HG03045 (cell line): Measurements from ENCODE around the gene ASIC3.
"Not testable (repeated sequence)": the region's sequence is repeated elsewhere in the genome, so short reads cannot be mapped to it uniquely, and the experiment has no call there.

Experiments
- ATAC-seq: cut with Tn5 transposase; IDR thresholded peaks from one replicate; pipeline ENCODE4 v1.9.1; 2021; ENCODE audit warnings: mild to moderate bottlenecking, moderate library complexity; ENCODE audit not compliant: unreplicated experiment

Gene ASIC3

DNA sequence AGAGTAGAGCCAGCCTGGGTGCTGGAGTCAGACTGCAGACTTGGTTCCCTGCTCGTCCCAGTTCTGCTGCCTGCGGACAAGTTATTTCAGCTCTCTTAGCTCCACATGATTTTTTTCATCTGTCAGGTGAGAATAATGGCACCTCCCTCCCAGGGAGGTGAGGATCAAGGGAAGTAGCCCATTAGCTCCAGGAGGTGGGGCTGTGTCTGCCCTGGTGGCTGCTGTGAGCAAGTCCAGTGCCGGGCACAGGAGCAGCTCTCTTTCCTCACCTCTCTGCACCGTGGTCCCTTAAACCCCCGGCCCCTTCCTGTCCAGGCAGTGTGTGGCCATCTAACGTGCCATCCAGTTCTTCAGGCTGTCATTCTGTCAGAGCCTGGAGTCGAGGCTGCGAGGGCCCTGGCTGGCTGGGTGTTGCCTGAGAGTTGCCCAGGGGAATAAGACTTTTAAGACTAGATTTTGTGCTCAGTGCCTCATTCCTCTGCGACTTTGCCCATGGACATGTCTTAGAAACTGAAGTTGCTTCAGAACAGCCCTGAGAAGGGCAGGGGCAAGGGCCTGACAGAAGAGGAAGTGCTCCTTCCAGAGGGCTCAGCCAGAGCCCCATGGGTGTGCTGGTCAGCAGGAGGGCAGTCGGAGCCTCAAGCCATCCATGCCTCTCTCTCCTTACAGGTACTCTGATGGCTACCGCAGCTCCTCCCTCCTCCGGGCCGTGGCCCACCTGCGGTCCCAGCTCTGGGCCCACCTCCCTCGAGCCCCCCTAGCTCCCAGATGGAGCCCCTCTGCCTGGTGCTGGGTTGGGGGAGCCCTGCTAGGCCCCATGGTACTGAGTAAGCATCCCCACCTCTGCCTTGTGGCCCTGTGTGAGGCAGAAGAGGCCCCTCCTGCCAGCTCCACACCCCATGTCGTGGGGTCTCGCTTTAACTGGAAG lies 15.1 kb upstream of the ASIC3 start:
- ATAC-seq: no peak

GRCh38 chr7:151033864-151034249 lies 14.5 kb upstream of the ASIC3 start:
- ATAC-seq: no peak

DNA sequence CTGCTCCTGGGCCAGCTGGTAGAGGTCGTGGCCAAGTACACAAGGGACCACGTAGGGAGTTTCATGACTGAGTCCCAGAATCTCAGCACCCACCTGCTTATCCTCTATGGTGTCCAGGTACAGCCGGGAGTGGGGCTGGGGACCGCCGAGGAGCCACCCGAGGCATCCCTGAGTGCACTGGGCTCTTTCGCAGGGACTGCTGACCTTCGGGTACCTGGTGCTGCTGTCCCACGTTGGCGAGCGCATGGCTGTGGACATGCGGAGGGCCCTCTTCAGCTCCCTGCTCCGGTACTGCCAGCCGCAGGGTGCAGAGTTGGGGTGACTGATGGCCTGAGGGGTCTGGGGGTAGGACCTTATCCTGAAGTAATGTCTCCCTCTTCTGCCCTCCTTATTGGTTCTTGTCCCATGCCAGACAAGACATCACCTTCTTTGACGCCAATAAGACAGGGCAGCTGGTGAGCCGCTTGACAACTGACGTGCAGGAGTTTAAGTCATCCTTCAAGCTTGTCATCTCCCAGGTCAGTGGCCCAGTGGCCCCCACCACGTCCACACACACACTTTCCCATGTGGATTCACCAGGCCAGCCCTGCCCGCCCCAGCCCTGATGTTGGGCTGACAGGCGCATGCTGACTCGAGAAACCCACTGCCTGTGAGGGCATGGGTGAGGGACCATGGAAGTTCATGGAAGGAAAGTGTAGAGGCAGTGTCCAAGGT lies 13.9 kb upstream of the ASIC3 start:
- ATAC-seq: no peak

GRCh38 chr7:151035026-151035717 lies 13.2 kb upstream of the ASIC3 start:
- no peak for ATAC-seq

DNA sequence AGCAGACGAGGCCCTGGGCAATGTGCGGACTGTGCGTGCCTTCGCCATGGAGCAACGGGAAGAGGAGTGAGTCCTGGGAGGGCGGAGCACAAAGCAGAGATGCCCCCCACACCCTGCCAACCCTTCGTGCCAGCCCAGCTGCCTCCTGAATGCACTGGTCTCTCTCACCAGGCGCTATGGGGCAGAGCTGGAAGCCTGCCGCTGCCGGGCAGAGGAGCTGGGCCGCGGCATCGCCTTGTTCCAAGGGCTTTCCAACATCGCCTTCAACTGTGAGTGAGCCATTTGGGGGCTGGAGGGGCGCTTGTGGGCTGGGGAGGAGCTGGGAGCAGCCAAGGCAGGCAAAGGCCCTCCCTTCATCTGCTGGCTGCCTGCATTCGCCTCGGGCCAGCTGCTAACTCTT lies 12.4 kb upstream of the ASIC3 start:
- ATAC-seq: no peak

DNA sequence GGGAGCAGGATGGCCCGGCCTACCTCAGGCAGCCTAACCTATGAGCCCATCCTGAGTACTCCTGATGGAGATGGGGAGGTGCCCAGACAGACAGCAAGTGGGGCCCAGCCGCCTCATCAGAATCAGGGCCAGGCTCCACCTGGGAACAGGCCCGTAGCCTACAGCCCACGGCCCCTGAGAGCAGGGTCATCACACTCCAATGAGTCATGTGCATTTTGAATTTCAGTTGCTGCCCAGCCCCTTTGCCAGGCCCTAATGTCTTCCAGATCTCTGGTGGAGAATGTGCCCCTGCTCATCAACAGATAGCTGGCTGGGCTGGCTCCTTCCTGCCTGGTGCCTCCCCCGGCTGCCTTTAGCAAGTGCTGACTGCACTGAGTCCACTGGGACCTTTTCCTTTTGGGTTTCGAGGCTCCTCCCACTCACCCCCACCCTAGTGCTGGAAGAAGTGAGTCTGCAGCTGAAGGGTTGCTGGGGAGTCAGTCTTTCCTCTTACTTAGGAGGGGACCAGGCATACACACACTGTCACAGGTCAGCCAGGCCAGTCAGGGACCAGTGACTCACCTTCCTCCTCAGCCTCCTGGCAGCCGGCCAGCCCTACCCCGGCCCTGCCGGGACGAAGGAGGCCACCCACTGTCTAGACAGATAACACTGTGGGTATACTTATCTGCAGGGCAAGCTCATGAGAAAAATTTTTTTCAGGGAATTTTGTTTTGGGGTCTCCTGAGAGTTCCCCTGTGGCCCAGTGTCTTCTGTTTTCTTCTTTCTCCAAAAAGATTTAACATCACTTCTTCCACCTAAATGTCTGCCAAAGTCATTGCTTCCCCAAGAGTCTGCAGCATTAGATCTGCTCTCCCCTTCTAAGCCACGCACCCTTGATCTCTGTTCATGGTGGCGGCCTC lies 9.1 kb upstream of the ASIC3 start:
- no peak for ATAC-seq

DNA sequence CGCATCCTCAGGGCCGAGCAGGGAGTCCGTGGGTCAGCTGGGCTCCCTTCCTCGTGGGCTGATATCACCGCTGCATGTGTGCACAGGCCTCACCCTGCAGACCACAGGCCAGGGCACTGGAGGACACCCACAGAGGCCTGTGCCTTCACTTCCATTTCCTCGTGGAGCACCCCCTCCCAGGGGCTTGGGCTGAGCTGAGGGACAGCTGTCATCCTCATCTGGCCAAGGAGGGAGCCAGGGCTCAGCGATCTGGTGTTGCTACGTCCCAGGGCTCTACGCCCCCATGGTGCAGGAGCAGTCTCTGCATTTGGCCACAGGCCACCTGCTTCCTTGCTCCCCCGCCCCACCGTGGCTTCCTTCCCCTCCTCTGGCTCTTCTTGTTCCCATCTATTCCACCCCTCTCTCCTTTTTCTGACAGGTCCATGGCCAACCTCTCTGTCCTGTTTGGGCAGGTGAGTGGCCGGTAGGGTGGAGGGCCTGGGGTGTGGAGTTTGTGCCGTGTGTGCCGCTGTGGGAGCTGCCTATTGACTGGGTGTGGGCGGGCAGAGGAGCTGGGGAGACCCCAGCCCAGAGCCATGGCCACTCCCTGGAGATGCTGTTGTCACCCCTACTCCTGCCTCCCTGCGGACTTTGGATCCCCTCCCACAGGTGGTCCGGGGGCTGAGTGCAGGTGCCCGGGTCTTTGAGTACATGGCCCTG lies 8.3 kb upstream of the ASIC3 start:
- ATAC-seq: no peak

DNA sequence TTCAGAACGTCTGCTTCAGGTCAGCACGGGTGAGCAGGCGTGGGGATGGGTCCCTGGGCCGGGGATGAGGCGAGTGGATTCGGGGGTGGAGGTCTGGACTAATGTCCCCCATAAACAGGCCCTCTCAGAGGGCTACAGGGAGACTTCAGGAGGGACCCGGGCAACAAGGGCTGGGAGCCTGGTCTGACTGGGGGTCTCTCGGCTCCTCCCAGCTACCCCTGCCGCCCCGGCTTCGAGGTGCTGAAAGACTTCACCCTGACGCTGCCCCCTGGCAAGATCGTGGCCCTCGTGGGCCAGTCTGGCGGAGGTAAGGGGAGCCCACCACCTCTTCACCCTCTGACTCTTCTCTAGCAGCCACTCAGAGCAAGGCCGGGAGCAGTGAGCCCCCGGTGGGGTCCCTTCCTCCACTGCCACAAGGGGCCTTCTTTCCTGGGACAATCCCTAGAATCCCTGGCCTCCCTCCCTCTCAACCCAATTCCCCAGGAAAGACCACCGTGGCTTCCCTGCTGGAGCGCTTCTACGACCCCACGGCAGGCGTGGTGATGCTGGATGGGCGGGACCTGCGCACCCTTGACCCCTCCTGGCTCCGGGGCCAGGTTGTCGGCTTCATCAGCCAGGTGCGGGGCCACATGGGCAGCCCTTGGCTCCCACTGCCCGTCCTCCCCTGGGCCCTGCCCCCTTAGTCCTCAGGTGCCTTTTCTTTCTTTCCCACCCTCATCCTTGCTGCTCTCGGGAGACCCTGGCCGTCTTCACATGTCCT lies 7.5 kb upstream of the ASIC3 start:
- no peak for ATAC-seq

GRCh38 chr7:151043449-151043848 lies 4.9 kb upstream of the ASIC3 start:
- ATAC-seq: not testable (repeated sequence)

DNA sequence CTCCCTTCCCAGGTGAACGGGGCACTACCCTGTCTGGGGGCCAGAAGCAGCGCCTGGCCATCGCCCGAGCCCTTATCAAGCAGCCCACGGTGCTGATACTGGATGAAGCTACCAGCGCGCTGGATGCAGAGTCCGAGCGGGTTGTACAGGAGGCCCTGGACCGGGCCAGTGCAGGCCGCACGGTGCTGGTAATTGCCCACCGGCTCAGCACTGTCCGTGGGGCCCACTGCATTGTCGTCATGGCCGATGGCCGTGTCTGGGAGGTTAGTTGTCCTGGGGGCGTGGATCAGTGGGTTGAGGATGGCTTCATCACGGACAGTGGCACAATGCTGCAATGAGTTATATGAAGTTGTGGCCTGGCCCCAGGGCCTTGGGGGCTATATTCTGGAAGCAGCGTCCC lies 4.4 kb upstream of the ASIC3 start:
- no peak for ATAC-seq

- no peak for ATAC-seq
These were observed 3.1 kb upstream of the ASIC3 start for GRCh38 chr7:151045262-151045661.

- no peak for ATAC-seq
These were observed 2.4 kb upstream of the ASIC3 start for GRCh38 chr7:151045967-151046366.

DNA sequence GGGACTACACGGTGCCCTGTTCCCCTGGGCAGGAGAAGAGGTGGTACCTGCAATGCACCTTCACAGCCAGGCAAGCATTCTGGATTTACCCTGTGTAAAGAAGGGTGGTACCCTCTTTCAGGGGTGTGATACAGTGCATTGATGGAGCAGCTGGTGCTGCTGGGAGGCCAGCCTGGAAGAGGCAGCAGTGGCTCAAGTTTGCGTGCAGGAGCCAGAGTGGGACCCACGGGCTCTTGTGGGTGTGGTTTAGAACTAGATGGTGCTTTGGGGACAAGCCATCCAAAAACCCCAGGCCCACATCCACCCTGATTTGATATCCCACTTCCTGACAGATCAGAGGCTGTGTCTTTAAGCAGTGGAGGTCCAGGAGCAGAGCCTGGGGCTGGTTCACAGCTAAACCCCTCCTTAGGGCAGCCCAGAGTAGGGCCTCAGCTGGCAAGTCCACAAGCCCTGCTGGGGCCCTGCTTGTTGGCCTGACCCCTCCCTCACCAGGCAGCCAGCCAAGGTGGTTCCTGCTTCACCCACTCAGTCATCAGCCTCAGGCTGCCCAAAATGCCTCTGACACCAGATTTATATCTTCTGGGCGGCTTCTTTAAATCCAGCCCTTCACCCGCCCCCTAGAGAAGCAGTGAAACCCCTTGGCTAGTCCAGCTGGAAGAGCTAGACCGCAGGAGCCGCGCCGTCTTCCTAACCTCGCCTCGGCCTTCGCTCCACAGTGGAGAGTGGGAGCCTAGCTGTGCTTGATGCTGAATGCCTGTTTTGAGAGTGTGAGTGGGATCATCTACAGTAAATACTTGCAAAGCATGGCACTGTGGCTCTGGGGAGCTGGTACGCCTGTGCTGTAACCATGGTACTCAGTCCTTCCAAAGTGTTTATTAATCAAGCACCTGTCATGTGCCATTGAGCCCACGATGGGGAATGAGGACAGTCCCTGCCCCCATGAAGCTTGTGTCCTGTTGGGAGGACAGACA lies 1.4 kb upstream of the ASIC3 start:
- ATAC-seq: no peak

GRCh38 chr7:151048911-151049463 lies 656 bp downstream of the ASIC3 start:
- no peak for ATAC-seq

DNA sequence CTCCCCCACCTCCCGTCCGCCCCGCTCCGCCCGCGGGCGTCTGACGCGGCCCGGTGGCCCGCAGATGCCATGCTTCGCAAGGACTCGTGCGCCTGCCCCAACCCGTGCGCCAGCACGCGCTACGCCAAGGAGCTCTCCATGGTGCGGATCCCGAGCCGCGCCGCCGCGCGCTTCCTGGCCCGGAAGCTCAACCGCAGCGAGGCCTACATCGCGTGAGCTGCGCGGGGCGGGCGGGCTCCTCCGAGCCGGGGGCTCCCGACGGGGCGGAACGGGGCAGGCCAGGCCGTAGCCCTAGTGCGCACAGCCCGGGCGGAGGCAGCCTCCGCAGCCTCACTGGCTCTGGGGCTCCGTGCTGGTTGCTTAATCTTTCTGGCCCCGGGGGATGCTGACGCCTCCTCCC lies 2.8 kb downstream of the ASIC3 start:
- no peak for ATAC-seq

- ATAC-seq: no peak
These were observed 4.8 kb downstream of the ASIC3 start for GRCh38 chr7:151053096-151053495.

DNA sequence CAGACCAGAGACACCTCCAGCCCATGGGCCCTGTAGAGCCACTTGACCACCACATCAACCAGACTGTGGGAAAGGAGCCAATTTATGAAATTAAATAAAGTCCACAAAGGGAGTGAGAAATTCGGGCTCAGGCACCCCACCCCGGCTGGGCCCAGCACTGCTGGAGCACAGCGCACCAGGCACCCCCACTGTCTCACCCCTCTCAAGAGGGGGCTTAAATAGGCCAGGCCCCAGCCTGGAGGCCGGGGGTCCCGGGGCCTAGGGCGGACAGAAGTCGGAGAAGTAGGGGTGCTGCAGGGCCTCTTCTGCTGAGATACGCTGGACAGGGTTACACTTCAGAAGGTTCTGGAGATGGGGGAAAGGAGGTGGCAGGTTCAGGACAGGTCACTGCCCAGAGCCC lies 5.4 kb downstream of the ASIC3 start:
- ATAC-seq: no peak

DNA sequence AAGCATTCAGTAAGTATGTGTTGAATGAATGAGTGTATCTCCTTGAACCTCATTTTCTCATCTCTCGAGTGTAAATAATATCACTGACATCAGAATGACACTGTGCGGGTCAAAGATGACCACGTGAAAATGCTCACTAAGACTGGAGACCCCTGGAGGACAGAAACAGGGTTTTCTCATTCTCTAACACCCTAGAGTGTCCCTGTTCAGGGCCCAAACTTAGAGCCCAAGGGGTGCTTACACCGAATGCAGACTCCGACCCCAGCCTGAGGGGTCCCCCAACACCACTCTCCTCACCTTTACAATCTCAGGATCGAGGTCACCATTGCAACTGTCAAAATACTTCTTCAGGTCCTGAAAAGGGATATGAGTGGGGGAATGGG lies 7.9 kb downstream of the ASIC3 start:
- ATAC-seq: no peak
